CD1c-positive myeloid dendritic cell (primary cell): ENCODE measurements around the gene TNFRSF9.
"Not testable (repeated sequence)": the region's sequence is repeated elsewhere in the genome, so short reads cannot be mapped to it uniquely, and the experiment has no call there.

Experiments
- DNase-seq: peaks from one replicate; pipeline ENCODE4 v3.0.0-alpha.2; 2016; ENCODE audit errors: extremely low spot score

TNFRSF9 gene

DNA sequence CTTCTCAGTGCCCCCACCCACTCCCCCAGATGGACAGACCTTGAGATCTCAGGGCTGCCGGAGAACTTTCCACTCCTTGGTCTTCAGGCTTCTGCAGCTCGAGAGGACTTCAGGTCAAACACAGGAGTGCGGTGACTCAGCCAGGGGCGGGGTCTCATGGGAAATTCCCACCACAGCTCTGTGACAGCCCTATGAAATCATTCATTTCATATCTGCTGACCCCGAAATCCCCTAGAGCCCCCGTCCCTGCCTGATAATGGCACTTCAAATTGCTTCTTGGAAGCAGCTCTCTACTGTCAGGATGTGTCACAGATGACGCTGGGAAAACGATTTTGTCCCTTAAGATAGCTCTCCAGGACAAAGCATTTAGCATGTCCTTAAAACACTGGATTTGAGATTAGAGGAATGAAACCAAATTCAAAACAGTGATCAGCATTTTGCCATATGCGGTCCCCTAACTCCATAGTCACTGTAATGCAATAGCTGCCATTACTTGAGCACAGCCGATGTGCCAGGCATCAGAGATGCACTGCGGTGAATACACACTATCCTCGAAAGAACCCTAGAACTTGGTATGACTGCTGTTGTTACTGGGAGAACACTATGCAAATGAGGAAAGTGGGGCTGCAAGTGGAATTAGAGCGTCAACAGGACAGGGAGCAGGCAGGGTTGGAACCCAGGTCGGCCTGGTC, at the start of gene TNFRSF9:
TSS of gene TNFRSF9 (minus strand) at position 95 of the 692 bp plus-strand sequence. CDS start 845 bp downstream, outside the sequence.
- peak; percentile 52 for DNase-seq

DNA sequence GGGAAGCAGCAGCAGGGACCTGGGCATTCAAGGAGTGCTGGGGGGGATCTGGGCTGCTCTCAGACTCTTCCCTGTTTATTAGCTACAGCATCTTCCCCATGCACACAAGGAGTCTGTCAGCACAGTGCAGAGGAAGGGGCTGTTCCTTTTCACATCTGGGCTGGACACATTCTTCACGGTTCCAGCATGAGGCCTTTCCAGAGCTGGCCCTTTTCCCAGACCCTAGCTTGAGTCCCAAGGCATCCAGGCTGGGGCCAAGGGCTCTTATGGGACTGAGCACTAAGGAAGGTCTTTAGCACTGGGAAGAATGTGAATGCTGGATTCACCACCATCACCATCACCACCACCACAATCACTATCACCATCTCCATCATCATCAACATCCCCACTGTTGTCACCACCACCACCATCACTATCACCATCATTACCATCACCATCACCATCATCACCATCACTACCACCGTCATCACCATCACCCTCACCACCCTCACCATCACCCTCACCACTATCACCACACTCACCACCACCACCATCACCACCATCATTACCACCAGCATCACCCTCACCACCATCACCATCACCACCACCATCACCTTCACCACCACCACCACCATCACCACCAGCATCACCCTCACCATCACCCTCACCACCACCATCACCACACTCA, 49.3 kb upstream of the TNFRSF9 start:
- no peak for DNase-seq

DNA sequence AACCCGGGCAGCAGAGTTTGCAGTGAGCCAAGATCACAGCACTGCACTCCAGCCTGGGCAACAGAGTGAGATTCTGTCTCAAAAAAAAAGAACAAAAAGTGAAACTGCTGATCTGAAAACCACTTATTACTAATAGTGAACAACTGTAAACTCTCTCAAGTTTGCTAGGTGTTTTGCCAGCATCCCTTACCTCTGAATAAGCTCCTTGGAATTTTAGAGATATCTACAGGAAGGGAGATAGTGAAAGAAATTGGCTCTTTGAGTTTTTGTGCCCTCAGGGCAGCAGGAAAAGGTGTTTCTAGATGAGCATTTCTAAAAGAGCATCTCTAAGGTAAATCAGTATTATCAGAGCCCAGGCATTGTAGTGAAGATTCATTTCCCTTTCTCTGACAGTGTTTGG, 47.9 kb upstream of the TNFRSF9 start:
- no peak for DNase-seq

DNA sequence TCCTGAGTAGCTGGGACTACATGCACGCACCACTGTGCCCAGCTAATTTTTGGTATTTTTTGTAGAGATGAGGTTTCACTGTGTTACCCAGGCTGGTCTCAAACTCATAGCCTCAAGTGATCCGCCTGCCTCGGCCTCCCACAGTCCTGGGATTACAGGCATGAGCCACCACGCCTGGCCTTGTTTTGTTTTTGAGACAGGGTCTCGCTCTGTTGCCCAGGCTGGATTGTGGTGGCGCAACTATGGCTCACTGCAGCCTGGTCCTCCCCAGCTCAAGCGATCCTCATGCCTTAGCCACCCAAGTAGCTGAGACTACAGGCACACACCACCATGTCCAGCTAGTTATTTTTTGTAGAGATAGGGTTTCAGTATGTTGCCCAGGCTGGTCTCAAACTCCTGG, 46.9 kb upstream of the TNFRSF9 start:
- no peak for DNase-seq

DNA sequence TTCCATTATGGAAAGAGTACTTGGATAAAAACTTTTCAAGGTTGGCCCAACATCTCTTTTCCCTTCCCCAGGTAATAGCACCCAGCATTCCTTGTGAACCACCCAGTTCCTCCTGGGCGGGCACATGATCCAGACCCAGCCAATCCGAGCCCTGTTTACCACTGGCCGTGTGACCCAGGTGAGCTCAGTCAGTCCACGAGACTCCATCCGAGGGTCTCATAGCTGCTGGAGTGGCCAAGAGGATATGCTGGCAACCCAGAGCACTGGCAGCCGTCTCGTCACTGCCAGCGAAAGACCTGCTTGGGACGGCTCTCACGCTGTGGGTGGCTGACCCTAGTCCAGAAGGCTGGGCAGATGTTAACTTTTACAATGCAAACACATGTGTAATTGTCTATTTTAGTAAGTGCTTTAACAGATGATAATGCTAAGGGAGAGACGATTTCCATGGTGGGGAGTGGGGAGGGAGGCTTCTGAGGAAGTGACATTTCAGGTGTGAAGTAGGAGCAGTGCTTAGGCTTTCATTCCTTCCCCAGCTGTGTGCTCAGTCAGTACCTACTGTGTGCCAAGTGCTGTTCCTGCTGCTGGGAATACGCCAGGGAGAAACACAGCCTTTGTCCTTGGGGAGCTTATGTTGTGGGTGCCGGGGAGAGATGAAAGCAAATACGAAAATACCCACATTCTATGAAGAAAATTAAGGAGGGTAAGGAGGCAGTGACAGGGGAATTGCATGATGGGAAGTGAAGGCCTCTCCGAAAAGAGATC, 45.4 kb upstream of the TNFRSF9 start:
- DNase-seq = no peak

DNA sequence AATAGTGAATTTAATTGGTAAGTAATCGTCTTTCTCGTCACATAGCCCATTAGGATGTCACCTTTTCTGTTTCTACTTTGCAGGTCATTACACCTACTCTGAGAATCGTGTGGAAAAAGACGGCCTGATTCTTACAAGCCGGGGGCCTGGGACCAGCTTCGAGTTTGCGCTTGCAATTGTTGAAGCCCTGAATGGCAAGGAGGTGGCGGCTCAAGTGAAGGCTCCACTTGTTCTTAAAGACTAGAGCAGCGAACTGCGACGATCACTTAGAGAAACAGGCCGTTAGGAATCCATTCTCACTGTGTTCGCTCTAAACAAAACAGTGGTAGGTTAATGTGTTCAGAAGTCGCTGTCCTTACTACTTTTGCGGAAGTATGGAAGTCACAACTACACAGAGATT, 44.2 kb upstream of the TNFRSF9 start:
- DNase-seq = no peak

DNA sequence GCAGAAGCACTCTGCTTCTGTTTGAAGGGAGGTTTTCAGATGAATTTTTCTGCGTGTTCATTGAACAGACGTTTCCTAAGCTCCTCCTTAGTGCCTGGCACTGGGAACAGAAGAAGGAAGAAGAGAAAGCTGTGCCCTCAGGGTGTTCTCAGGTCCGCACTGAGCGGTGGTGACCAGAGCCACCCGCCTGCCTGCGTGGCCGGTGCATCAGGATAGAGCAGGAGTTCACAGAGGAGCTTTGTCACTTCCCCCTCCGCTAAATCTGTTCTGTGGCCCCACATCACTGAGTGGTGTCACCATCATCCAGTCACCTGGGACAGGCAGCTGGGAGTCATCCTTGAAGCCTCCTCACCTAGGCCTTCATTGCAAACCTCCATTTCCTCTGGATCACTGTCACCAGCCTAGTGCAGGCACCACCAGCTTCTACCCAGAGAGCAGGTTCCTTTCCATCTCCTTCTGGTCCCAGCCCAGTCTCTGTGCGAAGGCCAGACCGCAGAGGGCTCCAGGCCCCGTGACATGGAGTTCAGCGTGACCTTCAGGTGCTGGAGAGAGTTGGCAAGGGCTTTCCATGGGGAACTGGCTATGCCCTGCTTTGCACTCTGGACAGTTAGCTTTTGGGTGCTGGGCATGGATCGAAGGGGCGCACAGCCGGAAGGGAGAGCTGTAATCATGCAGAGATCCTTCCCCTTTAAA, 42.6 kb upstream of the TNFRSF9 start:
- no peak for DNase-seq

DNA sequence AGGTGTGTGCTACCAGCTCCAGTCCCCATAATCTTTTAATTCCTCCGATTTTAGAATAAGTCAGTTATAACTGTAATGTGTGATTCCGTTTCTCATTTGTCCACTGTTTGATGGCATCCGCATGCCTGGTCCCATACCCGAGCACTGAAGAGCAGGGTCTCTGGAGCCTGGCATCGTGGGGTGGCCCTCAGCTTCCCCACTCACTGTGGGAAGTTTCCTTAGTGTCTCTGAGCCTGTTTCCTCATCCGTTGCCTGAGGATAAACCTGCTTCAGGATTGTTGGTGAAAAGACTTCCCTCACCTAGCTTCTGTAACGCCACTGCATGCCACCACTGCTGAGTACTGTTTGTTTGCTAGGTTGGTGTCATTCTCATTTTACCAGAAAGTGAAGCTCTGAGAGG, 40.3 kb upstream of the TNFRSF9 start:
- DNase-seq = no peak

DNA sequence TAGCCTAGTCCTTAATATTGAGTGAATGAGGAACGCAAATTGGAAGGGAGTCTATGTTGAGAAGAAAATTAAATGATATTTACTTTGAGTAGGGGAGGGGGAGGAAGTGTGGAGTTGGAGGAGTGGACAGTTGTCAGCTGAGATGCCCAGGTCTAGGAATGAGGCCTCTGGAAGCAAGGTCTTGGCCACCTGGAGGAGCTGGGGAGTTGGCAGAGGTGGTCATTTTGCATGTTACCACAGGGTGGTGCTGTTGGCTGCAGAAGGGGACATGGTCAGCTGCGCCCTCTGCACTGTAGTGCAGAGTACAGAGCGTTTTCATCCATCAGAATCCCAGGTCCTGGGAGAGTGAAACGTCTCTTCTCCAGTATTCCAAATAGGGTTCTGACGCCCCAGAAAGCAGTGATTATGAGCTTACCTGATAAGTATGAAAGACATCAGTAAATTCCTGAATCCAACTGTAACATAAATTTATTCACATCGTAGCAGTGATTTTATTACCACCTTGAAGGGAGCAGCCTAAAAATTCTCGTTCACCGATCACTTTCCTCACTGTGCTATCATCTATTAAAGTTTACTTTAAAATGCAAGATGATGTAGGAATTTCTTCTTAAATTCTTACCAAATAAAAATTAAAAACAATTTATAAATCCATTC, 34.7 kb upstream of the TNFRSF9 start:
- DNase-seq = peak; percentile 43

DNA sequence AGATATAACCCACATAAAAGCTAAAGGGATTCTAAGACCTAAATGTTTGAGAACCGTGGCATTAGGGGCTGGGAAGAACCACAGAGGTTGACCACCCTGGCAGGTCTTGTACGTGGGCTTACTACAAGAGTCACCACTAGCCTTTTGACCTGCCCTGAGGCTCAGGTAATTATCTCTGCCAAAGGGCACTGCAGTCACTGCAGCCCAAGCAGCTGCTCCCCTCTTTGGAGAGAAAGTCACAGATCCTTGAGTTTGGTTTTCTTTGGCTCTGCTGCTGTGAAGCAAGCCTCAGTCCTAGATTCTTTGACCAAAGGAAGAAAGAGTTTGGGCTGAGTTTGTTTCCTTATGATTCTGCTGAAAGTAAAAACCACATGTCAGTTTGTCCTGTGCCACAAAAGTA, 32.4 kb upstream of the TNFRSF9 start:
- DNase-seq = no peak

DNA sequence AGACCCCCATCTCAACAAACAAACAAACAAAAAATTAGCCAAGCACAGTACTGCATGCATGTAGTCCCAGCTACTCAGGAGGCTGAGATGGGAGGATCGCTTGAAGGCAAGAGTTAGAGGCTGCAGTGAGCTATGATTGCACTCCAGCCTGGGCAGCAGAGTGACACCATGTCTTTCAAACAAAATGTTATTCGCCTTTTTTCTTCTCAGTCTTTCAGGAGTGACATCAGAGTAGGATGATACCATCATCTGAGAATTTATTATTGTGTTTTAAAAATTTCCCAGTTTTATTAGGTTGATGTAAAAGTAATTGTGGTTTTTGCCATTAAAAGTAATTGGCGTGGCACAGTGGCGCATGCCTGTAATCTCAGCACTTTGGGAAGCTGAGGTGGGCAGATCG, 31.6 kb upstream of the TNFRSF9 start:
- DNase-seq = no peak

DNA sequence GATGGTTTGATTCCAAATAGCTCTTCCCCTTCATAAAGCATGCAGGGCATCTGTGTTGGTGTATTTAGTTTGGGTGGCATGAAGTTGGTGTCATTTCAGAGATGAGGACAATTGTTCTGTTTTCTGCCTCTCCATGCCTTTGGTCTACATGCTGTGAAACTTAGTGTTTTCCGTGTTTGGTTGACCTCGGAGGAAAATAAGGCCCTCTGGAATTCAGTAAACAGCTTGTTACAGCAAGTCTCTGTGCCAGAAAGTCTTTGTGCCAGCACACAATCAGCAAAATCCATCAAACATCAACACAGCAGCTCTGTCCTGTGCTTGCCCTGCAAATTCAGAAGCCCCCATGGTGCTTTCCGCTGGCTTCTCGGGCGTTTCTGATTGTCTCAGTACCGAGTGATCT, 30.4 kb upstream of the TNFRSF9 start:
- no peak for DNase-seq

DNA sequence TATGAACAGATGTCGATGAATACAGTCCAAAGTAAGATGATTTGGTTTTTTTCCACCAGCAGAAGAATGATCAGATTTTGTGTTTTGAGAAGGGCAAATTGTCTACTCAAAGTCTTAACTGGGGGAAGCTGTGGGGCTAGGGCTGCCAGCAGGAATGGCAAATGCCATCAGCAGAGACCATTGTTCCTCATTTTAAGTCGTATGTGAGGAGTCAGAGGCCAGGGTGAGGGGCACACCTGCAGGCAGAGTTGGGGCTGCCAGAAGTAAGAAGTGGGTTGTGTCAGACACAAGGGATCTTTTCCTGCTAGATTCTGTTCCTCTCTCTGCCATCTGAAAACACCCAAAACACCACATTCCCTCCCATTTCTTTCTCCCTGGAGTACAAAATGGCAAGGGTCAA, 29.6 kb upstream of the TNFRSF9 start:
- DNase-seq = no peak

DNA sequence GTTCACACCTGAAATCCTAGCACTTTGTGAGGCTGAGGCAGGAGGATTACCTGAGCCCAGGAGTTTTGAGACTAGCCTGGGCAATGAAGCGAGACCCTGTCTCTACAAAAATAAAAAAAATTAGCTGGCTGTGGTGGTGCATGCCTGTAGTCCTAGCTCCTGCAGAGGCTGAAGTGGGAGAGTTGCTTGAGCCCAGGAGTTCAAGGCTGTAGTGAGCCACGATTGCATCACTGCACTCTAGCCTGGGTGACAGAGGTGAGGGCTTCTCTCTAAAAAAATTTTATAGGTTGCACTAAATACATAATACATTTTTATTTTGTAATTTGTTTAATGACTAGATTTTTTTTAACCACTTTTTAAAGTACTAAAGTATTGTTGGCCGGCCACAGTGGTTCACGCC, 27.0 kb upstream of the TNFRSF9 start:
- no peak for DNase-seq

DNA sequence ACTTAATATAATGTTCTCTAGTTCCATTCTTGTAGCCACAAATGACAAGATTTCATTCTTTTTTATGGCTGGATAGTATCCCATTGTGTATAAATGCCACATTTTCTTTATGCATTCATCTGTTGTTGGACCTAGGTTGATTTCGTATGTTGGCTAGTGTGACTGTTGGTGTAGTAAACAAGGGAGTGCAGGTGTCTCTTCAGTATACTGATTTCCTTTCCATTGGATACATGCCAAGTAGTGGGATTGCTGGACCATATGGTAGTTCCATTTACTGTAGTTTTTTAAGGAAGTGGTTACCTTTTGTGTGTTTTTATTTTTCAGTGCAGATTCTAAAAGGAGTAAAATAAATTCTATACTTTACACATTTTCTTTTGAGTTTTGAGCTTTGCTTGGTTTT, 26.6 kb upstream of the TNFRSF9 start:
- no peak for DNase-seq

DNA sequence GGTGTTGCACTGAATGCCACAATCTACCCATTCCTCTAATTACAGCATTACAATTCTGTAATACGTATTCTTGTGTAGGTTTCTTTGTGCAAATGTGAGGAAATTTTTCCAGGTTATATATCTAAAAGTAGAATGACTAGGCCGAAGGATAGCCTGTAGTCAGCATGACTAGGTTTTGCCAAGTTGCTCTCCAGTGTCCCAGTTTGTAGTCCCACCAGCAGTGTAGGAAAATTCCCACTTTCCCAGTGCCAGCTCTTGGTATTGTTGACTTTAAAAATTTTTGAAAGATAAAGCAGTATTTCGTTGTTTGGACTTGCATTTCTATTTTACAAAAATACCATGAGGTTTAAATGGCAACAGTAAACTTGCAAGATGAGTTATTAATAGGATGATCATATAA, 23.8 kb upstream of the TNFRSF9 start:
- no peak for DNase-seq

DNA sequence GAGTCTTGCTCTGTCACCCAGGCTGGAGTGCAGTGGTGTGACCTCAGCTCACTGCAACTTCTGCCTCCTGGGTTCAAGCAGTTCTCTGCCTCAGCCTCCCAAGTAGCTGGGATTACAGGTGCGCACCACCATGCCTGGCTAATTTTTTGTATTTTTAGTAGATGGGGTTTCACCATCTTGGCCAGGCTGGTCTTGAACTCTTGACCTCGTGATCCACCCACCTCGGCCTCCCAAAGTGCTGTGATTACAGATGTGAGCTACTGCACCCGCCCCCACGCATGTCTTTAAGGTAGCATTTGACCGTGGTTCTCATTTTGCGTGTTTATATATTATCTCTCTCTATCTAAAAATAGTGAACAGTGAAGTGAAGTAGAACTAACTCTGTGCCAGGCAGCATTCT, 23.2 kb upstream of the TNFRSF9 start:
- DNase-seq = not testable (repeated sequence)

DNA sequence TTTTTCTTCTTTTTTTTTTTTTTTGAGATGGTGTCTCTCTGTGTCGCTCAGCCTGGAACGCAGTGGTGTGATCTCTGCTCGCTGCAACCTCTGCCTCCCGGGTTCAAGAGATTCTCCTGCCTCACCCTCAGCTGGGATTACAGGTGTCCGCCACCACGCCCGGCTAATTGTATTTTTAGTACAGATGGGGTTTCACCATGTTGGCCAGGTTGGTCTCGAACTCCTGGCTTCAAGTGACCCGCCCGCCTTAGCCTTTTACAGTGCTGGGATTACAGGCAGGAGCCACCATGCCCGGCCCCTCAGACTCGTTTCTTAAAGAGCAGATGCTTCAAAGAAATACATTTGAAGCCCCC, 22.7 kb upstream of the TNFRSF9 start:
- DNase-seq = not testable (repeated sequence)

DNA sequence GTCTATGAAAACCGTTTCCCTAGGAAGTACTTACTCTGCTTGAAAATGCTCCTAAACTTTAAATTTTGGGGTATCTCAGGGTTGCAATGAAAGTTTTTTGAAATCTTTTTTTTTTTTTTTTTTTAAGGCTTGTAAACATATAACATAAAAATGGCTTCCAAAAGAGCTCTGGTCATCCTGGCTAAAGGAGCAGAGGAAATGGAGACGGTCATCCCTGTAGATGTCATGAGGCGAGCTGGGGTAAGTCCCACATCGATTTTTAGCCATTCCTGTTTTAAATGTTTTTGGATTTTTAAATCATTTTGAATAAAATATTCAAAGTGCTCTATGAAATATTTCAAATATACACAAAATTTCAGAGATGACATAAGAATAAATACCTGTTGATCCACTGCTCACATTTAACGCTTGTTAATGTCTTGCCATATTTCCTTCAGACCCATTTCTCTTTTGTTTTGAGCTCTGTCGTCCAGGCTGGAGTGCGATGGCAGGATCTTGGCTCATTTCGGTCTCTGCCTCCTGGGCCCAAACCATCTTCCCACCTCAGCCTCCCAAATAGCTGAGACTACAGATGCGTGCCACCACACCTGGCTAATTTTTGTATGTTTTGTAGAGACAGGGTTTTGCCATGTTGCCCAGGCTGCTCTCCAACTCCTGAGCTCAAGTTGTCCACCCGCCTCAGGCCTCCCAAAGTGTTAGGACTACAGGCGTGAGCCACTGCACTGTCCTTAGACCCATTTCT, 22.2 kb upstream of the TNFRSF9 start:
- no peak for DNase-seq

DNA sequence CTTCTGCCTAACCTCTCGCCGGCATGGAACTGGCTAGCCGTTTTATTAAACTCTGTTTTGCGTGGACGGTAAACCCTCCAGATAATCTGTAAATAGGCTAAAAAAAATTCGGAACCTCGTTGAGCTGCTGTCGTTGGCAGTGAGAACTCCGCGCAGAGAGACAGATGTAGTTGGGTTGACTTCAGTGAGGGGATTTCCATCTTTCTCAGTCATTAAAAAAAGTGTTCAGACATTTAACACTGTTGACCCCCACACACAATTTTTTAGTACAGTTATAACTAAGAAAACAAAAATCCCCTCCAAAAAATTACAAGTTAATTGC, 21.3 kb upstream of the TNFRSF9 start:
- DNase-seq = no peak
